OCI-LY7 (cell line): ENCODE results near the gene TMEM89.

ENCODE experiments used
- CTCF ChIP-seq: fragments of 200-600 bp; sonication (generic); conservative IDR thresholded peaks from 2 replicates; pipeline ENCODE4 v1.5.1; 2014; ENCODE audit warnings: mild to moderate bottlenecking, antibody characterized with exemption, low read length, moderate library complexity, mixed read lengths
- EZH2phosphoT487 ChIP-seq: fragments of 200-600 bp; sonication (generic); IDR thresholded peaks from 2 replicates; pipeline ENCODE4 v1.6.1; 2018; ENCODE audit warnings: low read depth, borderline replicate concordance, mild to moderate bottlenecking, mixed run types, antibody characterized with exemption, low read length, moderate library complexity, mixed read lengths

DNA sequence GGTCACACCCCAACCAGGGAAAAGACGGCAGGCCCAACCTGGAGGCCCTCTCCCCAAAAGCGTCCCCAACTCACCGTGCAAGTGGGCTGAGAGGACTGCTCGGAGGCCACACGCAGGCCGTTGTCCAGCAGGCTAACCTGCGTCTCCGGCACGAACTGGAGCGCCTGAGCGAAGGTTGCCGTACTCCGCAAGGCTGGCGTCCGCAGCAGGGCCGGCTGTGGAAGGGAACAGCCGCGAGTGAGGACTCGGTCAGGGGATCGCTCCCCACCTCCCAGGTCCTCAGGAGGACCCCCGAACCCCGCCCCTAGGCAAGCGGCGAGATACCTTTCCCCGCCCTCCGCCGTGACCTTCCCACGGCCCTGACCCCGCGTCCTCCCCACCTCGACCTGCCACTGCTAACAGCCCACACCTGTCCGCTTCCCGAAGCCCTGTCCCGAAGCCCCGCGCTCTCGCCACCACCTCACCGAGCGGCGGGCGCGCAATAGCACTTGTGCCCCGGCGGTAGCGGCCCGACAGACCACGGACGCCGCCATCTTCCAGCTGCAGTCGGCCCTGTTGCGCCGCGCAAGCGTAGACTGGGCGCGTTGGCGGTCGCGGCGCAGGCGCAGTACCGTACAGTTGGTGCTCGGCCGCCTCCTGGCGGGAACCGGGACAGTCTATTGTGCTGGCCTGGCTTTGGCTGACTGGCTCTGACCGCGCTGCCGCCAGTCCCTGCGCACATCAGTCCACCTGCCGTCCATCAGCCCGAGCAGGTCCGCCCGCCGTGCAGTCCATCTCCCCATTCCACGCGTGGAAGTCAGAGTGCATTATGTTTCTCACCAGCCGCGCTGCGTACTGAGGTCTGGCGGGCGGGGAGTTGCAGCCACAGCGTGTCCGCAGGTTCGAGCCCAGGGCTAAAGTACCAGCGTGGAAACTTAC lies 12.2 kb downstream of the TMEM89 start, which contains the start of gene UQCRC1:
- TF ChIP-seq CTCF (peak; percentile 71), EZH2phosphoT487 (no peak)
